DMS79 (cell line): ENCODE measurements around the gene LRRC73.
A peak's percentile ranks its signal among the peaks of the same experiment; 100 is the strongest.
"Not testable (repeated sequence)": the region's sequence is repeated elsewhere in the genome, so short reads cannot be mapped to it uniquely, and the experiment has no call there.

Experiments used
- DNase-seq: peaks from one replicate; lab custom pipeline; 2025; lab: John Stamatoyannopoulos, UW

Gene LRRC73

GRCh38 chr6:43509984-43510826 lies at the start of gene LRRC73:
Gene LRRC73, minus strand, starts transcription at chr6:43510346. Its CDS starts 561 bp downstream, at chr6:43509785.
- peak; percentile 35 for DNase-seq

GRCh38 chr6:43559328-43559727 lies 49.2 kb upstream of the LRRC73 start:
- DNase-seq, result no peak

- DNase-seq, result not testable (repeated sequence)
These were observed 47.5 kb upstream of the LRRC73 start for GRCh38 chr6:43557620-43558019.

- DNase-seq, result no peak
These were observed 37.1 kb upstream of the LRRC73 start for GRCh38 chr6:43547222-43547621.

GRCh38 chr6:43544461-43544860 lies 34.3 kb upstream of the LRRC73 start:
- no peak for DNase-seq

GRCh38 chr6:43541774-43542471 lies 31.8 kb upstream of the LRRC73 start:
- no peak for DNase-seq

- no peak for DNase-seq
These were observed 30.4 kb upstream of the LRRC73 start for GRCh38 chr6:43540507-43540906.

GRCh38 chr6:43539409-43539808 lies 29.3 kb upstream of the LRRC73 start:
- DNase-seq, result not testable (repeated sequence)

GRCh38 chr6:43538986-43539385 lies 28.8 kb upstream of the LRRC73 start:
- DNase-seq, result not testable (repeated sequence)

- no peak for DNase-seq
These were observed 22.1 kb upstream of the LRRC73 start for GRCh38 chr6:43532201-43532600.

- no peak for DNase-seq
These were observed 14.4 kb upstream of the LRRC73 start for GRCh38 chr6:43524483-43524961.

GRCh38 chr6:43523284-43523683 lies 13.1 kb upstream of the LRRC73 start:
- no peak for DNase-seq

GRCh38 chr6:43522547-43523261 lies 12.6 kb upstream of the LRRC73 start:
- no peak for DNase-seq

- DNase-seq, result peak; percentile 53
These were observed 11.7 kb upstream of the LRRC73 start for GRCh38 chr6:43521836-43522235.

- DNase-seq, result no peak
These were observed 10.0 kb upstream of the LRRC73 start for GRCh38 chr6:43520097-43520496.

GRCh38 chr6:43517505-43518357 lies 7.6 kb upstream of the LRRC73 start:
- no peak for DNase-seq

- DNase-seq, result peak; percentile 97
These were observed 6.8 kb upstream of the LRRC73 start, which contains the start of the genes POLR1C and YIPF3 for GRCh38 chr6:43516697-43517504. Gene POLR1C, plus strand, starts transcription at chr6:43517089. Its CDS starts 21 bp downstream, at chr6:43517110. Gene YIPF3, minus strand, starts transcription at chr6:43516926. Its CDS starts 119 bp downstream, at chr6:43516807.

GRCh38 chr6:43516367-43516696 lies 6.2 kb upstream of the LRRC73 start:
- DNase-seq, result no peak

GRCh38 chr6:43515808-43516207 lies 5.7 kb upstream of the LRRC73 start:
- peak; percentile 13 for DNase-seq

GRCh38 chr6:43511824-43512415 lies 1.8 kb upstream of the LRRC73 start:
- no peak for DNase-seq
